NB4 (cell line): Measurements from ENCODE around the gene PTPRS.

Source experiments
- MYC ChIP-seq: IDR thresholded peaks from 2 replicates; pipeline ENCODE4 v1.6.1; 2011; ENCODE audit warnings: low read depth, low read length
- POLR2A ChIP-seq: IDR thresholded peaks from 2 replicates; pipeline ENCODE4 v1.6.1; 2011; ENCODE audit warnings: mild to moderate bottlenecking; ENCODE audit not compliant: insufficient read length; ENCODE audit errors: extremely low read depth
- TF ChIP-seq, protein P1 (sequence below): IDR thresholded peaks from one replicate; pipeline ENCODE4 v1.5.1; 2012; ENCODE audit warnings: low read depth, low read length
- TF ChIP-seq, protein P2 (sequence below): IDR thresholded peaks from 2 replicates; pipeline ENCODE4 v1.6.1; 2011; ENCODE audit warnings: low read depth, low read length

DNA sequence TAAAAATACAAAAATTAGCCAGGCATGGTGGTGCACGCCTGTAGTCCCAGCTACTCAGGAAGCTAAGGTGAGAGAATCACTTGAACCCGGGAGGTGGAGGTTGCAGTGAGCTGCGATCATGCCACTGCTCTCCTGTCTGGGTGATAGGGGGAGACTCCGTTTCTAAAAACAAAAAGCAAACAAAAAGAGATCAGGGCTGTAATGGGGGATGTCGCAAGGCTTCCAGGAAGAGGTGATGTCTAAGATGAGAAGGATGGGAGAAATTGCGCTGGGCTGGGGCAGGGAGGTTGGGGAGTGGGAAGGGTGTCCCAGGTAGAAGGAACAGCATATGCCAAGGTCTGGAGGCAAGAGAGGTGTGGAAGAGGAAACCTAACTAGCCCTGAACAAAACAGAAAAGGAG lies 36.1 kb downstream of the PTPRS start:
- TF ChIP-seq, protein P1, sequence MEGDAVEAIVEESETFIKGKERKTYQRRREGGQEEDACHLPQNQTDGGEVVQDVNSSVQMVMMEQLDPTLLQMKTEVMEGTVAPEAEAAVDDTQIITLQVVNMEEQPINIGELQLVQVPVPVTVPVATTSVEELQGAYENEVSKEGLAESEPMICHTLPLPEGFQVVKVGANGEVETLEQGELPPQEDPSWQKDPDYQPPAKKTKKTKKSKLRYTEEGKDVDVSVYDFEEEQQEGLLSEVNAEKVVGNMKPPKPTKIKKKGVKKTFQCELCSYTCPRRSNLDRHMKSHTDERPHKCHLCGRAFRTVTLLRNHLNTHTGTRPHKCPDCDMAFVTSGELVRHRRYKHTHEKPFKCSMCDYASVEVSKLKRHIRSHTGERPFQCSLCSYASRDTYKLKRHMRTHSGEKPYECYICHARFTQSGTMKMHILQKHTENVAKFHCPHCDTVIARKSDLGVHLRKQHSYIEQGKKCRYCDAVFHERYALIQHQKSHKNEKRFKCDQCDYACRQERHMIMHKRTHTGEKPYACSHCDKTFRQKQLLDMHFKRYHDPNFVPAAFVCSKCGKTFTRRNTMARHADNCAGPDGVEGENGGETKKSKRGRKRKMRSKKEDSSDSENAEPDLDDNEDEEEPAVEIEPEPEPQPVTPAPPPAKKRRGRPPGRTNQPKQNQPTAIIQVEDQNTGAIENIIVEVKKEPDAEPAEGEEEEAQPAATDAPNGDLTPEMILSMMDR: no peak
- TF ChIP-seq POLR2A (no peak), MYC (no peak)
- TF ChIP-seq, protein P2, sequence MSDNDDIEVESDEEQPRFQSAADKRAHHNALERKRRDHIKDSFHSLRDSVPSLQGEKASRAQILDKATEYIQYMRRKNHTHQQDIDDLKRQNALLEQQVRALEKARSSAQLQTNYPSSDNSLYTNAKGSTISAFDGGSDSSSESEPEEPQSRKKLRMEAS: no peak
